ENCODE data around the gene SHB.

DNA sequence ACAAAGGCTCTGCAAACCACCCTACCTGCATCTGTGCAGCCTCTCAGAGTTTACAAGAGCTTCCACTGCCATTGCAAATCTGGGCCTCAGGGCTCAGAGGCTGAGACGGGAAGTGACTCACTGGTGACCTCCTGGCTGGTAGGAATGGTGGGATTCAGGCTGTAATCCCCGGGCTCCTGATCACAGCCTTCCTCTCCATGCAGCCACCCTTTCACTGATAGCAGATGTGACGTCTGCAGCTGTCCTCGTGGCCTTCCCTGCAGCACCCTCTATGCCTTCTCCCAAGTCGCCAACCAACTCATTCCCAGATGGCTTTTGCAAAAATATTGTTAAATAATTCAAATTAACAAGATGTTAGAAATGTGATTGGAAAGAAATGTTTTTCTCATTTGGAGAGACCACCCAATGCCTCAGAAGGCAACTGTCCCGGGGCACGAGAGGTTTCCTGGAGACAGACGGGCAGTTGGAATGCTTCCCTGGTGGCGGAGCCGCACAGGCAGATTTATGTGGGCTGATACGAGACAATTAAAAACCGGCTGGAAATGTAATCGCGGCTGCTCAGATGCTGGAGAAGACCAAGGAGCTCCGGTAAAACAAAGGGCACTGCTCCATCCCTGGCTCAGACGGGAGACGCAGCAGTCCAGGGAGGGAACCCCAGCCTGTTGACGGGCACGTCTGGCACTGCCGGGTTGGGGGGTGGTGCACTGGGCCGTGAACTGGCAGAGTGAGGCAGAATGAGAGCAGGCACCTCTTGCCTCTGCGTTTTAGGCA, 130.7 kb downstream of the SHB start:
- TF ChIP-seq, protein P1, sequence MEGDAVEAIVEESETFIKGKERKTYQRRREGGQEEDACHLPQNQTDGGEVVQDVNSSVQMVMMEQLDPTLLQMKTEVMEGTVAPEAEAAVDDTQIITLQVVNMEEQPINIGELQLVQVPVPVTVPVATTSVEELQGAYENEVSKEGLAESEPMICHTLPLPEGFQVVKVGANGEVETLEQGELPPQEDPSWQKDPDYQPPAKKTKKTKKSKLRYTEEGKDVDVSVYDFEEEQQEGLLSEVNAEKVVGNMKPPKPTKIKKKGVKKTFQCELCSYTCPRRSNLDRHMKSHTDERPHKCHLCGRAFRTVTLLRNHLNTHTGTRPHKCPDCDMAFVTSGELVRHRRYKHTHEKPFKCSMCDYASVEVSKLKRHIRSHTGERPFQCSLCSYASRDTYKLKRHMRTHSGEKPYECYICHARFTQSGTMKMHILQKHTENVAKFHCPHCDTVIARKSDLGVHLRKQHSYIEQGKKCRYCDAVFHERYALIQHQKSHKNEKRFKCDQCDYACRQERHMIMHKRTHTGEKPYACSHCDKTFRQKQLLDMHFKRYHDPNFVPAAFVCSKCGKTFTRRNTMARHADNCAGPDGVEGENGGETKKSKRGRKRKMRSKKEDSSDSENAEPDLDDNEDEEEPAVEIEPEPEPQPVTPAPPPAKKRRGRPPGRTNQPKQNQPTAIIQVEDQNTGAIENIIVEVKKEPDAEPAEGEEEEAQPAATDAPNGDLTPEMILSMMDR (IDR thresholded peaks at IDR 0.05; ENCODE audit: low read length) = no peak
- no peak for TF ChIP-seq EZH2 (IDR thresholded peaks at IDR 0.05; ENCODE audit: borderline replicate concordance, low read length)

Data from OCI-LY1 (cell line).